GM12874 (cell line): ENCODE data around the gene NMNAT1.

Experiments used
- TF ChIP-seq, protein P1 (sequence below): IDR thresholded peaks from 2 replicates; pipeline ENCODE4 v1.5.1; 2011; ENCODE audit warnings: low read depth, mild to moderate bottlenecking, control low read depth, low read length, moderate library complexity; ENCODE audit not compliant: insufficient read depth

Gene NMNAT1

DNA sequence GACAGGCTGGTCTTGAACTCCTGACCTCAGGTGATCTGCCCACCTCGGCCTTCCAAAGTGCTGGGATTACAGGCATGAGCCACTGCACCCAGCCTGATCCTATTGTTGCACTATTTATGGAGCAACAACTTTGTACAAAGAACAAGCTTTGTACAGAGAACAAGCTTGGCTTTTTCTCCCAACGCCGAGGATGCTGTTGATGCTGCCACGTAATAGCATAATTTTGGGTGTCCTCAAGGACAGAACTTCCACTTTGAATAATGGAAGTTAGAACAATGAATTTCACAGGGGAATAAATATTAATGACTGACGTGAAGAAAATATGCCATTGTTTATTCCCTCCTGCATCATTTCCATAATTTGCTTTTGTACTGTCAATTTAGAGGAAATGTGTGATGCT is 41.0 kb downstream of the NMNAT1 start:
- TF ChIP-seq, protein P1, sequence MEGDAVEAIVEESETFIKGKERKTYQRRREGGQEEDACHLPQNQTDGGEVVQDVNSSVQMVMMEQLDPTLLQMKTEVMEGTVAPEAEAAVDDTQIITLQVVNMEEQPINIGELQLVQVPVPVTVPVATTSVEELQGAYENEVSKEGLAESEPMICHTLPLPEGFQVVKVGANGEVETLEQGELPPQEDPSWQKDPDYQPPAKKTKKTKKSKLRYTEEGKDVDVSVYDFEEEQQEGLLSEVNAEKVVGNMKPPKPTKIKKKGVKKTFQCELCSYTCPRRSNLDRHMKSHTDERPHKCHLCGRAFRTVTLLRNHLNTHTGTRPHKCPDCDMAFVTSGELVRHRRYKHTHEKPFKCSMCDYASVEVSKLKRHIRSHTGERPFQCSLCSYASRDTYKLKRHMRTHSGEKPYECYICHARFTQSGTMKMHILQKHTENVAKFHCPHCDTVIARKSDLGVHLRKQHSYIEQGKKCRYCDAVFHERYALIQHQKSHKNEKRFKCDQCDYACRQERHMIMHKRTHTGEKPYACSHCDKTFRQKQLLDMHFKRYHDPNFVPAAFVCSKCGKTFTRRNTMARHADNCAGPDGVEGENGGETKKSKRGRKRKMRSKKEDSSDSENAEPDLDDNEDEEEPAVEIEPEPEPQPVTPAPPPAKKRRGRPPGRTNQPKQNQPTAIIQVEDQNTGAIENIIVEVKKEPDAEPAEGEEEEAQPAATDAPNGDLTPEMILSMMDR: no peak

DNA sequence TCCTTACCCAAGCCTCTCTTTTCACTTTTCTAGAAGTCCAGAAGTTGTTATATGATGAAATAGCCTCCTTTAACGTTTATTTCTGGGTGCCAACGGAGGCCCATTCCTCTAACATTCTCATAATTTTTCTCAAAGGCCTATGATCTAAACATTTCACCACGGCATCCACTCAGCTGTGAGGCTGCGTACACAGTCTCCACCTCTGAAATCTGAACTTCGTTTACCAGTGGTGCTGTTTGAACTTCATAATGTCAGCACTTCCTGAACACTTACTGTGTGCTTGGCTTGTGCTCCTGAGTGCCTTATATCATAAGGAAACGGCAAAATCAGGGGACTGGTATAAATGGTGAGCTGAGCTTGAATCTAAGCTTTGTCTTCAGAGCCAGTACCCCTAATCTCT is 41.7 kb downstream of the NMNAT1 start:
- TF ChIP-seq, protein P1: no peak

DNA sequence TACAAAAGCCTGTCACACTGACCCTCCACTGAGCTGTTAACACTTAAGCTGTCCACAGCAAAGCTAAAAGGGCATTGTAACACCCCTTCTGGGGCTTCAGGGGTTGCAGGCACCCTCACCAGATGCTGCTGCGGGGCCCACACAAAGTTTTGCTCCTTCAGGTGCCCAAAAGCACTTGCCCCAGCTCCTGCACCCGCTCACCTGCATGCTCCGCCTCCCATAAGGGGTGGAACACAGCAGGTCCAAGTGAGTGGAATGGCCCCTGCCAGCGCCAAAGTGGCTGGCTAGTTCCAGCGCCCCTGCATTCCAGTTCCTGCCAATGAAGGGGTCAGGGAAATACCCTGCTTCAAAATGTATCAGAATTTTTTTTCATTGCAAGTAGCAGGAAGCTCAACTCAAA is 46.5 kb downstream of the NMNAT1 start:
- TF ChIP-seq, protein P1: no peak

DNA sequence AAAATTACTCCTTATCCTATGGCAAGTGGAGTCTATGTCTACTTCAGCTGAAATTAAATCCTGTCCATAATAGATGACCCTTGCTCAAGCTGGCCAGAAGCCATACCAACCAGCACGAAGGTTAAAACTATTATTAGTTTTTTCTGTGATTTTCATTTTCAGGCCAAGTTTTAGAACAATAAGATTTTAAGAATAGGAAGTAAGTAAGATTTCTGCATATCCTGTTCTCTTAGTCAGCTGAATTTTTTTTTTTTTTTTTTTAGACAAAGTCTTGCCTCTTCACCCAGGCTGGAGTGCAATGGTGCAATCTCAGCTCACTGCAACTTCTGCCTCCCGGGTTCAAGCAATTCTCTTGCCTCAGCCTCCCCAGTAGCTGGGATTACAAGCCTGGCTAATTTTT is 47.7 kb downstream of the NMNAT1 start:
- TF ChIP-seq, protein P1: no peak

DNA sequence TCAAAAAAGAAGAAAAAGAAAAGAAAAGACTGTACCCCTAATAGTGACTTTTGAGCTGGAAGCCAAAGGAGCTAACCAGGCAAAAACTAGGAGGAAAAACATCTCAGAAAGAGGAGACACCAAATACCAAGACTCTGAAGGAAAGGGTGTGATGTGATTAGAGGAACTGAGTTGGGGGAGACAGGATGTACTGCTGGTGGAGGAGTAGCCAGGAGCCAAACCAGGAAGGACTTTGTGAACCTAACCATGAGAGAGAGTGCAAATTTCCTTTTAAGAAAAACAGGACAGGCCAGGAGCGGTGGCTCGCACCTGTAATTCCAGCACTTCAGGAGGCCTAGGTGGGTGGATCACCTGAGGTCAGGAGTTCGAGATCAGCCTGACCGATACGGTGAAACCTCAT is 49.6 kb downstream of the NMNAT1 start:
- TF ChIP-seq, protein P1: no peak

DNA sequence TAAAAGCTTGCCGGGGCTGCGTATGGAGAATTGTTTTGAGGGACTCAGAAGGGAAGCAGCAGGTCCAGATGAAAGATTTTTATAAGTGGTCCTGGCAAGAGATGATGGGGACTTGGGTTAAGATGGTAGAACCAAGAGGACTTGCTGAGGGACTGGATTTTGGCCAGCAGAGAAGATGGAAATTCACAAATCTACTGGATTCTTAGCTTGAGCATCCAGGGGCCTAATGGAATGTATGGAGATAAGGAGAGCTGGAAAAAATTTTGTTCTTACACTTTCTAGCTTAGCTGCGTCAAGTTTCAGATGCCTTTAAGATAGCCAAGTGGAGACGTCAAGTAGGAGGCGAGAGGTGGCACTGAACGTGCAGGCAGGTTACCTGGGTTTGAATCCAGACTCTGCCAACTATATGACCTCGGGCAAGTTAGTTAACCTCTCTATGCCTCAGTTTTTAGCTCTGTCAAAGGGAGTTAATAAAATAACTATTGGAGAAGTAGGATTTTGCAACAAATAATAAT is 50.3 kb downstream of the NMNAT1 start:
- TF ChIP-seq, protein P1: no peak

DNA sequence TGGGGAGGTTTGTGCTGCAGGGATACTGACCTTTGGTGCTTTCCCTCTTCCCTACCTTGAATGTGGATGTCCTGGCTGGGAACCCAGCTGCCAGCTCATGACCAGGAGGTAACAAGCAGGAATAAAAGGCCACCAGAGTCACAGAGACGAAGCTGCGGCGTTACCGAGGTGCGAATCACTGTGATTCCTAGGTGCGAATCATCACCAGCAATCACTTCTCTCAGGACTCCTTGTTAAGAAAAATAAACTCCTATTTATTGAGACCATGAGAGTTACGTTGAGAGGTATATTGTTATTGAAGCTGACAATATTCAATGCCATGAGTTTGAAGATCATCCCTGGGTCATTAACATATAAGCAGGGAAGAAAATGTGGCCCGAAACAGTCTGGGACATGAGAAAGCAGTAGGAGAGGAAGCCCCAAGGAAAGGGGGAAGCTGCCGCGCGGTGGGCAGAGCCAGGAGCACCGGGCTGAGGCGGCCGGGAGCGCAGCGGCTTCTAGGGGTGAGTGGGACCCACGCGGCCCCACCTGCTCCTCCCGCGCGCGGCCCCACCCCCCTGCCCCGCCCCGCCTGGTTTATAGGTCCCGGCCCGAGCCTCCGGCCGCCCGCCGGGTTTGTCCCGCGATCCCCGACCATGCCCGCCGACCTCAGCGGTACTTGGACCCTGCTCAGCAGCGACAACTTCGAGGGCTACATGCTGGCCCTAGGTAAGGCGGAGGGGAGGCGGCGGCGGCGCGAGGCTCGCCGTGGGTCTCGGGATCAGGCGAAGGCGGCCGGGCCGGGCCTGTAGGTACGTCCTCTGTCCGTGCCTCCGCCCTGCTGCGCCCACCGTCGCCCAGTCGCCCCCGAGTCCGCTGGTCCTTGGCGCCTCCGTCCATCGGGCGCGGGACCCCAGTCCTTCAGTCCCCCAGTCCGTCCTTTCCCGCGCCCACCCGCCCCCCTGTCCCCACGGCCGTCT is 53.6 kb downstream of the NMNAT1 start, which contains the start of gene RBP7:
RBP7 (plus strand) TSS at position 605 of the 959 bp plus-strand sequence; CDS start at position 636, 31 bp downstream.
- TF ChIP-seq, protein P1: no peak
